GM12892 (cell line): Measurements from ENCODE around the gene BANF2.
"Not testable (repeated sequence)": the region's sequence is repeated elsewhere in the genome, so short reads cannot be mapped to it uniquely, and the experiment has no call there.

Source experiments
- DNase-seq: peaks from one replicate; pipeline ENCODE4 v3.0.0; 2011; ENCODE audit not compliant: insufficient read length
- FAIRE-seq: peaks from 2 replicates; lab custom pipeline; 2011; peaks lifted over from hg19 to GRCh38; lab: Jason Lieb, UNC
- POLR2A ChIP-seq: IDR thresholded peaks from 2 replicates; pipeline ENCODE4 v1.6.1; 2011; ENCODE audit warnings: low read depth, low read length, control low read depth
- POLR2AphosphoS5 ChIP-seq: IDR thresholded peaks from 2 replicates; pipeline ENCODE4 v1.6.1; 2011; ENCODE audit warnings: low read depth, low read length, control low read depth
- TAF1 ChIP-seq: IDR thresholded peaks from 2 replicates; pipeline ENCODE4 v1.6.1; 2011; ENCODE audit warnings: low read depth, mild to moderate bottlenecking, control low read depth, low read length, borderline replicate concordance

The BANF2 gene

GRCh38 chr20:17690144-17690543 lies 9.6 kb upstream of the BANF2 start:
- FAIRE-seq (no peak), DNase-seq (no peak)
- TF ChIP-seq POLR2AphosphoS5 (no peak), POLR2A (no peak), TAF1 (no peak)

- no peak for FAIRE-seq
- no peak for DNase-seq
- TF ChIP-seq POLR2A (no peak), TAF1 (no peak), POLR2AphosphoS5 (no peak)
Observed at GRCh38 chr20:17691758-17692157, 8.0 kb upstream of the BANF2 start.

GRCh38 chr20:17693444-17694001 lies 6.2 kb upstream of the BANF2 start:
- FAIRE-seq (no peak), DNase-seq (no peak)
- no peak for TF ChIP-seq POLR2AphosphoS5
- TF ChIP-seq TAF1 = no peak
- no peak for TF ChIP-seq POLR2A

- TF ChIP-seq TAF1 (no peak), POLR2AphosphoS5 (no peak), POLR2A (no peak)
- DNase-seq = no peak
- FAIRE-seq = no peak
Observed at GRCh38 chr20:17694767-17695166, 5.0 kb upstream of the BANF2 start.

- TF ChIP-seq POLR2A (no peak), POLR2AphosphoS5 (no peak), TAF1 (no peak)
- no peak for FAIRE-seq
Observed at GRCh38 chr20:17696287-17696686, 3.5 kb upstream of the BANF2 start.

GRCh38 chr20:17697171-17697570 lies 2.6 kb upstream of the BANF2 start:
- DNase-seq (no peak), FAIRE-seq (no peak)
- TF ChIP-seq POLR2A (no peak), TAF1 (no peak), POLR2AphosphoS5 (no peak)

More at GRCh38 chr20:17696287-17696686, 3.5 kb upstream of the BANF2 start:
- no peak for DNase-seq

GRCh38 chr20:17698384-17698783 lies 1.4 kb upstream of the BANF2 start:
- no peak for TF ChIP-seq POLR2A
- TF ChIP-seq POLR2AphosphoS5 = no peak
- no peak for FAIRE-seq
- DNase-seq = no peak

GRCh38 chr20:17700637-17701036 lies 871 bp downstream of the BANF2 start:
- no peak for TF ChIP-seq POLR2AphosphoS5
- TF ChIP-seq POLR2A = no peak
- TF ChIP-seq TAF1 = no peak
- FAIRE-seq (no peak), DNase-seq (no peak)

GRCh38 chr20:17701826-17702225 lies 2.1 kb downstream of the BANF2 start:
- FAIRE-seq (no peak), DNase-seq (no peak)
- TF ChIP-seq POLR2AphosphoS5 (no peak), POLR2A (no peak), TAF1 (no peak)

GRCh38 chr20:17704589-17705317 lies 5.0 kb downstream of the BANF2 start:
- DNase-seq (no peak), FAIRE-seq (no peak)

GRCh38 chr20:17705916-17706315 lies 6.2 kb downstream of the BANF2 start:
- no peak for FAIRE-seq
- no peak for TF ChIP-seq POLR2A
- no peak for DNase-seq

More at GRCh38 chr20:17704589-17705317, 5.0 kb downstream of the BANF2 start:
- TF ChIP-seq POLR2AphosphoS5 (no peak), POLR2A (no peak), TAF1 (no peak)

- FAIRE-seq (no peak), DNase-seq (no peak)
- TF ChIP-seq POLR2A (no peak), TAF1 (no peak), POLR2AphosphoS5 (no peak)
Observed at GRCh38 chr20:17706632-17707031, 6.9 kb downstream of the BANF2 start.

- not testable (repeated sequence) for FAIRE-seq
Observed at GRCh38 chr20:17707951-17708350, 8.2 kb downstream of the BANF2 start.

More at GRCh38 chr20:17707951-17708350, 8.2 kb downstream of the BANF2 start:
- DNase-seq = not testable (repeated sequence)
